K562 (cell line): ENCODE data around the gene HAUS6. TPM values are rescaled to one million over a fixed set of nuclear protein-coding genes. Genes with fewer than 3 reads are reported as not detected.

ENCODE experiments used
- ATAC-seq: fragments of 200-7000 bp; cut with Tn5 transposase; 3 replicates; pipeline ENCODE4 v1.9.1; 2020; ENCODE audit warnings: moderate library complexity
- BruUV-seq: library from RNA; stranded (reverse); fragments of 400-500 nt; replicated peaks from 2 replicates; lab custom pipeline; 2021; lab: Mats Ljungman, UMichigan
- CTCF ChIA-PET: fragments of 300-600 bp; formaldehyde crosslinking; extraction: SDS; loops from one replicate; lab custom pipeline; 2021; ENCODE audit warnings: low intra/inter-chr PET ratio; lab: Yijun Ruan, JAX
- POLR2A ChIA-PET: fragments of 300-600, 350-650 bp; sonication (Branson Sonifier 250); formaldehyde crosslinking; extraction: SDS; loops from one replicate; lab custom pipeline; 2021; ENCODE audit warnings: antibody characterized with exemption, inconsistent platforms; lab: Yijun Ruan, JAX
- DNase-seq, 4 experiments: peaks; one replicate each; pipeline versions ENCODE4 v3.0.0 to v3.0.0-alpha.2; 2011 to 2018; ENCODE audit warnings: low spot score in 3 of 4, mixed read lengths in 3 of 4; ENCODE audit errors: extremely low read depth in 1 of 4
- FAIRE-seq: peaks from 2 replicates; lab custom pipeline; 2011; peaks lifted over from hg19 to GRCh38; lab: Jason Lieb, UNC
- H2AFZ ChIP-seq: 2 replicates; pipeline ENCODE4 v1.6.0; 2011; ENCODE audit warnings: low read depth, low read length, control low read depth, inconsistent platforms
- H3K27ac ChIP-seq: fragments of 200-600 bp; 3 replicates; pipeline ENCODE4 v1.8.0; 2011; ENCODE audit warnings: low read depth, mild to moderate bottlenecking, control low read depth, inconsistent platforms, low read length, moderate library complexity, mixed read lengths; ENCODE audit errors: extremely low read depth
- H3K27me3 ChIP-seq, 2 experiments: fragments of 300-600 bp in 1 of 2; 2 replicates in 1 of 2; 3 replicates in 1 of 2; pipeline versions ENCODE4 v1.6.0 to v1.8.0; 2011; ENCODE audit warnings: inconsistent platforms in 2 of 2, low read length in 2 of 2, mild to moderate bottlenecking in 1 of 2, mixed read lengths in 1 of 2, moderate library complexity in 1 of 2; ENCODE audit not compliant: control insufficient read depth in 2 of 2, insufficient read depth in 2 of 2
- H3K36me3 ChIP-seq: fragments of 300-600 bp; 3 replicates; pipeline ENCODE4 v1.8.0; 2011; ENCODE audit warnings: mild to moderate bottlenecking, low read length, inconsistent platforms; ENCODE audit not compliant: control insufficient read depth, insufficient read depth
- H3K4me1 ChIP-seq, 2 experiments: fragments of 200-600 bp in 1 of 2; replicated peaks in 1 of 2; 2 replicates in 1 of 2; 3 replicates in 1 of 2; pipeline versions ENCODE4 v1.5.1 to v1.8.0; 2011; ENCODE audit warnings: inconsistent platforms in 2 of 2, low read length in 2 of 2, mild to moderate bottlenecking in 1 of 2, mixed read lengths in 1 of 2, moderate library complexity in 1 of 2; ENCODE audit not compliant: control insufficient read depth in 2 of 2, insufficient read depth in 2 of 2
- H3K4me2 ChIP-seq: 2 replicates; pipeline ENCODE4 v1.6.1; 2011; ENCODE audit warnings: low read length, control low read depth, inconsistent platforms, mixed read lengths; ENCODE audit not compliant: insufficient read depth
- H3K4me3 ChIP-seq: fragments of 200-600 bp; sonication (generic), shearing (Covaris generic); 2 replicates; pipeline ENCODE4 v1.5.1; 2016; ENCODE audit warnings: control low read depth, inconsistent platforms
- H3K79me2 ChIP-seq: fragments of 200-600 bp; 3 replicates; pipeline ENCODE4 v1.8.0; 2011; ENCODE audit warnings: low read length, inconsistent platforms; ENCODE audit not compliant: control insufficient read depth, insufficient read depth
- H3K9ac ChIP-seq, 2 experiments: 2 replicates each; pipeline versions ENCODE4 v1.6.0 to v1.6.1; 2011; ENCODE audit warnings: low read depth in 2 of 2, low read length in 2 of 2, control low read depth in 1 of 2, inconsistent platforms in 1 of 2, mild to moderate bottlenecking in 1 of 2, mixed read lengths in 1 of 2; ENCODE audit not compliant: insufficient read depth in 1 of 2
- H3K9me1 ChIP-seq: one replicate; pipeline ENCODE4 v1.6.0; 2011; ENCODE audit warnings: inconsistent platforms, mild to moderate bottlenecking, low read length, moderate library complexity; ENCODE audit not compliant: control insufficient read depth, insufficient read depth
- H3K9me3 ChIP-seq: replicated peaks from 2 replicates; pipeline ENCODE4 v1.5.1; 2011; ENCODE audit warnings: low read depth, low read length, inconsistent platforms; ENCODE audit not compliant: control insufficient read depth, insufficient read depth
- H4K20me1 ChIP-seq: replicated peaks from 2 replicates; pipeline ENCODE4 v1.6.1; 2011; ENCODE audit warnings: low read length, inconsistent platforms, mixed read lengths; ENCODE audit not compliant: control insufficient read depth, insufficient read depth
- CTCF ChIP-seq, 3 experiments: IDR thresholded peaks in 2 of 3; conservative IDR thresholded peaks in 1 of 3; 2 replicates each; pipeline ENCODE4 v1.5.1; 2011 to 2012; ENCODE audit warnings: low read length in 3 of 3, mild to moderate bottlenecking in 3 of 3, control low read depth in 2 of 3, improper control_type of control experiment in 1 of 3, inconsistent platforms in 1 of 3, low read depth in 1 of 3, mixed read lengths in 1 of 3, moderate library complexity in 1 of 3; ENCODE audit not compliant: insufficient read depth in 2 of 3
- EHMT2 ChIP-seq: fragments of 450-650 bp; IDR thresholded peaks from 2 replicates; pipeline ENCODE4 v1.6.1; 2018; ENCODE audit warnings: antibody characterized with exemption
- HDAC6 ChIP-seq: IDR thresholded peaks from 2 replicates; pipeline ENCODE4 v1.6.1; 2012; ENCODE audit warnings: low read depth, mild to moderate bottlenecking, control low read depth, inconsistent platforms, low read length, moderate library complexity
- RBM17 ChIP-seq: fragments of 200-400 bp; formaldehyde crosslinking; IDR thresholded peaks from 2 replicates; pipeline ENCODE4 v1.6.1; 2017; ENCODE audit warnings: low read depth, mild to moderate bottlenecking, low read length, borderline replicate concordance
- U2AF2 ChIP-seq: fragments of 200-400 bp; formaldehyde crosslinking; optimal IDR thresholded peaks from 2 replicates; pipeline ENCODE3; 2017; ENCODE audit warnings: low read depth, mild to moderate bottlenecking, low read length
- WGBS: fragments of 100-300 bp; shearing (Covaris generic); methylation state at CpG from one replicate; pipeline ENCODE4 v1.1.6; 2016; ENCODE audit warnings: low coverage, mixed read lengths; ENCODE audit not compliant: insufficient coverage; ENCODE audit errors: missing lambda C conversion rate; 5-methylcytosine and 5-hydroxymethylcytosine counted together
- in situ Hi-C: fragments of 300-500 bp; cut with MboI; formaldehyde crosslinking; loops from 4 replicates; pipeline ENCODE4 v1.15.0; 2018; ENCODE audit warnings: inconsistent platforms, mixed read lengths
- intact Hi-C: fragments of 100-400 bp; cut with micrococcal nuclease; formaldehyde crosslinking; loops from 2 replicates; pipeline ENCODE4 v1.14.2; 2022
- polyA plus RNA-seq, 8 experiments: library from polyadenylated mRNA; depleted of rRNA in 4 of 8; stranded (reverse) in 5 of 8; unstranded in 3 of 8; fragments of >200 nt; fragmentation: Nextera tagmentation in 2 of 8; fragmentation: Illumina TruSeq in 1 of 8; extraction: Ambion mirVana in 2 of 8; extraction: Trizol in 1 of 8; gene quantifications; 2 replicates each; pipeline versions ENCODE4 v1.2.1 to v1.2.3, GENCODE V29; 2011 to 2014; ENCODE audit warnings: inconsistent platforms in 1 of 8, missing spikeins in 1 of 8
- total RNA-seq, 7 experiments: library from RNA; depleted of rRNA in 6 of 7; stranded (reverse); fragments of >200 nt in 6 of 7; fragmentation: Illumina TruSeq in 2 of 7; extraction: Trizol in 2 of 7; gene quantifications; 2 replicates each; pipeline versions ENCODE4 v1.2.1 to v1.2.3, GENCODE V29; 2011 to 2021; ENCODE audit warnings: low replicate concordance in 1 of 7
- TF ChIP-seq, protein P1 (sequence below): sonication (generic); formaldehyde crosslinking; IDR thresholded peaks from 2 replicates; pipeline ENCODE4 v1.4.0; 2020; ENCODE audit warnings: mild to moderate bottlenecking, missing genetic modification reagents

Gene HAUS6
- total and polyA plus RNA-seq, 9 of the 15 experiments (the other 6 are each of a cell fraction or from before 2014, with no cell fraction given): 10.2 to 31.7 (median 23.1) TPM

DNA sequence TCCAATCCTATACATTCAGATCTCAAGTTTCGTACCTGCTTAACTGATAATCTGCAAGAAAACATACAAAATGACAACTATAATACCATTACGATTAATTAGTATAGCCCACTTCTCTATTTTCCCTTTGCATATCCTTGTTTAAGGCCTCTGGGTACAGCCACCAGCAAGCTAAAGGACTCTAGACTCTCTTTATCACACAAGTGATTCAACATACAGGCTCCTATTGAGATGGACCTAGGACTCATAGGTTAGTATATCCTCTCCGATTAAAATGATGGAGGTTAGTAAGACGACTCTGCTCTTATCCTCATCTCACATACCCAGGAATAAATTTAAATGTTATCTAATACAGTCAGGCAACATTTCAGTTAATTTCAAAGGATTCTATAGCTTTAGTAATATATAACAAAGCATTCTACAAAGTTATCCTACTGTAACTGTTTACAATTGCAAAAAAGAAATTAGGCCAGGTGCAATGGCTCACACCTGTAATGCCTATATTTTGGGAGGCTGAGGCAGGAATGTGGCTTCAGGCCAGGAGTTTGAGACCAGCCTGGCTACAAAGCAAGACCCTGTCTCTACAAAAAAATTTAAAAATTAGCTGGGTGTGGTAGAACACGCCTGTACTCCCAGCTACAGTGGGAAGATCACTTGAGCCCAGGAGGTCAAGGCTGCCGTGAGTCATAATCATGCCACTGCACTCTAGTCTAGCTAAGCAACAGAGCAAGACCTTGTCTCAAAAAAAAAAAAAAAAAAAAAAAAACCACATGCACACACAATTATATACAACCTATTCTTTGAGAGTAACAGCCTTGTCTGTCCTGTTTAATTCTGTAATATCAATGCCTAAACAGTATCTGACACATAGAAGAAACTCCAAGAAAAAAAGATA, 15.4 kb downstream of the HAUS6 start:
- no peak overlapping the region for H2AFZ ChIP-seq
- no peaks in the 10 kb centered on the region for H3K27me3 ChIP-seq
- H3K9me1 ChIP-seq: no peaks in the 10 kb centered on the region
- peak in 1 of 4 experiments; percentile 7 for DNase-seq
- H3K9ac ChIP-seq: no peak overlapping the region
- in situ Hi-C loops (no loop called here), intact Hi-C loops (no loop called here)
- WGBS: 71% methylated on average over 5 of the region's 6 CpGs
- no peak overlapping the region for H3K27ac ChIP-seq
- POLR2A ChIA-PET: interaction anchor here (1.4 kb wide), 1 partner anchor 15 kb away, joined by 4 read pairs; the partner anchor contains the start of gene HAUS6
- FAIRE-seq: no peak
- H3K36me3 ChIP-seq: peaks cover 75% of the 10 kb centered on the region
- no peaks in the 10 kb centered on the region for H4K20me1 ChIP-seq
- H3K4me3 ChIP-seq: no peak overlapping the region
- H3K4me1 ChIP-seq: no peaks in the 10 kb centered on the region
- H3K9me3 ChIP-seq: no peaks in the 10 kb centered on the region
- ATAC-seq: peak; percentile 34; the same call in 1 of the 3 replicates
- no peak overlapping the region for H3K4me2 ChIP-seq
- no peaks in the 10 kb centered on the region for H3K79me2 ChIP-seq
- CTCF ChIA-PET: interaction anchor here (0.6 kb wide), 1 partner anchor 39 kb away, joined by 4 read pairs; no protein-coding TSS in a partner anchor
- BruUV-seq: no TSS peak
- TF ChIP-seq HDAC6 (no peak), U2AF2 (no peak), EHMT2 (no peak), RBM17 (no peak), CTCF (IDR thresholded peaks at IDR 0.05 in 2 of 3, conservative IDR thresholded peaks at IDR 0.05 in 1 of 3; ENCODE audit: insufficient read depth in 2 of 3, low read depth in 1 of 3, low read length in 3 of 3) (no peak)
- TF ChIP-seq, protein P1, sequence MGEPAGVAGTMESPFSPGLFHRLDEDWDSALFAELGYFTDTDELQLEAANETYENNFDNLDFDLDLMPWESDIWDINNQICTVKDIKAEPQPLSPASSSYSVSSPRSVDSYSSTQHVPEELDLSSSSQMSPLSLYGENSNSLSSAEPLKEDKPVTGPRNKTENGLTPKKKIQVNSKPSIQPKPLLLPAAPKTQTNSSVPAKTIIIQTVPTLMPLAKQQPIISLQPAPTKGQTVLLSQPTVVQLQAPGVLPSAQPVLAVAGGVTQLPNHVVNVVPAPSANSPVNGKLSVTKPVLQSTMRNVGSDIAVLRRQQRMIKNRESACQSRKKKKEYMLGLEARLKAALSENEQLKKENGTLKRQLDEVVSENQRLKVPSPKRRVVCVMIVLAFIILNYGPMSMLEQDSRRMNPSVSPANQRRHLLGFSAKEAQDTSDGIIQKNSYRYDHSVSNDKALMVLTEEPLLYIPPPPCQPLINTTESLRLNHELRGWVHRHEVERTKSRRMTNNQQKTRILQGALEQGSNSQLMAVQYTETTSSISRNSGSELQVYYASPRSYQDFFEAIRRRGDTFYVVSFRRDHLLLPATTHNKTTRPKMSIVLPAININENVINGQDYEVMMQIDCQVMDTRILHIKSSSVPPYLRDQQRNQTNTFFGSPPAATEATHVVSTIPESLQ (CRISPR knock-in tag): no peak
